Stimulated activated CD8-positive, alpha-beta memory T cell treated with anti-CD3 and anti-CD28 coated beads, Interleukin-15, amount 100 ng/mL, for 48 hours (primary cell): ENCODE results near the gene PSD4.

ENCODE experiments used
- DNase-seq, 2 donors: peaks; one replicate each; pipeline ENCODE4 v3.0.0-alpha.2; 2020; ENCODE audit warnings: low read depth in 2 of 2

The PSD4 gene

GRCh38 chr2:113142290-113142689 is 31.5 kb upstream of the PSD4 start:
- no peak for DNase-seq

- DNase-seq, result no peak
These were observed 29.5 kb upstream of the PSD4 start for GRCh38 chr2:113144259-113144658.

DNA sequence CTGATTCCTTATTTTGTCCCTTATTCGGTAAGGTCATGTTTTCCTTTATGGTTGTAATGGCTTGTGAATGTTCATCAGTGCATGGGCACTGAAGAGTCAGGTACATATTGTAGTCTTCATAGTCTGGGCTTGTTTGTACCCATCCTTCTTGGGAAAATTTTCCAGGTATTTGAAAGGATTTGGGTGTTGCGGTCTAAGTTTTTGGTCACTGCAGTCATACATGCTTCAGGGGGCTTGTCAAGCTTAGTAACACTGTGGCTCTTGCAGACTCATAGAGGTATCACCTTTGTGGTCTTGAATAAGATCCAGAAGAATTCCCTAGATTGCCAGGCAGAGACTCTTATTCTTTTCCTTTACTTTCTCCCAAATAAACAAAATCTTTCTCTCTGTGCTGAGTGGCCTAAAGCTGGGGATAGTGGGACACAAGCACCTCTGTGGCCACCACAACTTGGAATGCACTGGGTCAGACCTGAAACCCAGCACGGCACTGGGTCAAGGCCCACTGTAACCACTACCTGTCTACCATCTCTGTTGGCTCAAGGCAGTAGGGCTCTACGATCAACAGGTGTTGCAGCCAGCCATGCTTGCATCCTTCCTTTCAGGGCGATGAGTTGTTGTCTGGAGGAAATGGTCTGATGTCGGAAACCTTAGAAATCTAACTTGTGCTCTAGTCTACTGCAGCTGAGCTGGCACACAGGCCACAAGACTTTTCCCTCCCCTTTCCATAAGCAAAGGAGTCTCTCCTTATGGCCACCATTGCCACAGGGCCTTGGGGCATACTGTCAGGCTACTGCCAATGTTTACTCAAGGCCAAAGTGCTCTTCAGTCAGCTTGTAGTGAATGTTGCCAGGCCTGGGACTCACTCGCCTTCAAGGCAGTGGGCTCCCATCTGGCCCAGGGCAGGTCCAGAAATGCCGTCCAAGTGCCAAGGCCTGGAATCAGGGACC is 24.9 kb upstream of the PSD4 start:
- DNase-seq, result no peak

DNA sequence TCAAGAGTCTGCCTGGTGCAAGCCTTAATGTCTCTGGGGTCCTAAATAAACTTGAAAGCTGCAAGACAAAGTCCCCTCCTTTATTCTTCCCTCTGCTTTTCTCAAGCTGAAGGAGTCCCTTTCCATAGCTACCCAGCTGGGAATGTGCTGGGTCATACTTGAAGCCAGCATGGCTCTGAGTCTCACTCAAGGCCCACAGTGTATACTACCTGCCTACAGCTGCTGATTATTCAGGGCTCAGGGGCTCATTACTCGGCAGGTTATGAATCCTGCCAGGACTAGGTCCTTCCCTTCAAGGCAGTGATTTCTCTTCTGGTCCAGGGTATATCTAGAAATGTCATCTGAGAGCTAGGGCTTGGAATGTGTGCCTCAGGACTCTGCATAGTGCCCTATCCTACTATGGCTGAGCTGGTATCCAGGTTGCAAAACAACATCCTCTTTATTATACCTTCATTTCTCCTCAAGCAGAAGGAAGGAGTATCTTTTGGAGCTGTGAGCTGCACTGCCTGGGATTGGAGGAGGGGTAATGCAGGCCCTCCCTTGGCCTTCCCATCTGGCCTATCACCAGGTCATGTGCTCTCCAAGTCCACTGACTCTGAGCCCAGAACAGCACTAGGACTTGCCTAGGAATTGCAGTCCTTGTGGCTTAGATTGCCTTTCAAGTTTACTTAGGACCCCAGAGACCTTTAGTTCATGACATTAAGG is 24.1 kb upstream of the PSD4 start:
- no peak for DNase-seq

DNA sequence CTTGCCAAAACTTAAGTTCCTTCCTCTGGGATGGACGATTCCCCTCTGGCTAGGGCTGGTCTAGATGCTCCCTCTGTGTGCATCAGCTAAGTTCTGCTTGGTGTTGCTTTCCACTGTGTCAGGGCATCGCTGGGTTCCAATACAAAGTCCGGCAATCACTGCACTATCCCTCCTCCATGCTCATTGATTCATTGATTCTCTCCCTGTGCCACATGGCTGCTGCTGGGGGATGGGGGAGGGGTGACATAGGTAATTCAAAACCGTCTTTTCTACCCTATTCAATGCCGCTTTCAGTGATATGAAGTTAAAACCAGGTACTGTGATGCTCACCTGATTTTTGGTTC is 23.5 kb upstream of the PSD4 start:
- no peak for DNase-seq

- DNase-seq, result no peak
These were observed 18.4 kb upstream of the PSD4 start for GRCh38 chr2:113155331-113155730.

DNA sequence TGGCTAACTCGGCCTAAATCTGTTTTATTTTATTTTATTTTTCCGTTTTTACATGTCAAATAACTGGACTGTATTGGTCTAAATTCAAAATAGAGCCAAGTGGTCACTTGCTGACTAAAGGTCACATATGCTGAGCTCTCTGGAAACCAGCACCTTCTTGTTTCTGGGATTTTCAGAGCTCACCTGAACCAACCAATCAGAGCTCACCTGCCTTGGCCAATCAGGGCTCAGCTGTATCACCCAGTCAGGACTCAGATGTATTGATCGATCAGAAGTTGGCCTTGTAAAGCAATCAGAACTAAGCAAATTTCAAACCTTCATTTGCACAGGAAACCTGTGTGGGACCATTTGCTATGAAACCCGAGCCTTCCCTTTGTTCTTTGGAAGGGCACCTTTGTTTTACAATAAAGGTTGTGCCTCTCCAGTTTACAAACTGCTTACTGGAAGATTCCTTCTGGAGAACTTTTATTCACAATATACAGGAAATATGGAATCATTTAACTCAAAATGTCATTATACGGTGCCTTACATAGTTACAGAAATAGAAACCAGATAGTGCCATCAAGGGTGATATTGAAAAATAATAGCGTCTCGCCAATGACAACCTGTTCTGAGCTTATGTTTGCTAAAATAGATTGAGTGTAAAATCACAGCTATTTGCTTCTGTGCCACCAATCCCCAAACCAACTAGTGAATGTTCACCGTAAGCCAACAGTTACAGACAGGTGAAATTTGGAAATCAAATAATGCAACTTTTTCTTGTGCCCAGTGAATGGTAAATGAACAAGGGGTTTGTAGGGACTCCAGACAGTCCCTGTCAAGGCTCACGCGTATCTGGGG is 17.3 kb upstream of the PSD4 start:
- DNase-seq, result no peak

DNA sequence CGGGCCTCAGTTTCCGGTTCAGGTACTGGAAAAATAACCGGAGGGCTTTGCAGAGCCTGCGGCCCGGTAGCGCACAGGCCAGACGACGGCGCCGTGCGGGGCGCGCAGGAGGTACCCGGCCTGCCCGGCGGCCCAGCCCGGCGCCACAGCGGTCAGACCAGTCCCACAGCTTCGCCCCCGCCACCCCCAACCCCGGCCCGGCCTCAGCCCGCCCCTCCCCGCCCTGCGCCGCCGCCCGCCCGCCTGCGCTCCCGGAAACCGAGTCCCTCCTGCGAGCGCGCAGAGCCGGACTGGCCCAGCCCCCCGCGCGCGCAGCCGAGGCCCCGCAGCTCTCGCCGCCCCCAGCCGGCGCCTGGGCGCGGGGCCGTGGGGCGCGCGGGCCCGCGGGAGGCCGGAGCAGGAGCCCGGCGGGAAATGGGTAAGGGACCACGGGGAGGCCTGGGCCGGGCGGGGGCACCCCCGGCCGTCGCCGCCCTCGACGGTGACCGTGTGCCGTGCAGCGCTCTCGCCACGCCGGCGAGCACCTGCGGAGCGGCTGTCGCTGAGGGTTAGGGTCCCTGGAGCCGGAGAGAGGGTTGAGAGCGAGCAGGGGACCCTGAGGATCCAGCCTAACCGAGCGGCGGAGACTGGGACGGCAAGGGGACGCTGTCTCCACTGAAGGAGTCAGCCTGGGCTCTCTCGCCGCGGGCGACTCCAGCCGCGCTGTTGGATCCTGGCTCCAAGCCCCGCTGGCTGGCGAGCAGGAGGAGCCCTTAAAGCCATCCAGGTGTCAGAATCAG is 16.5 kb upstream of the PSD4 start:
- DNase-seq, result no peak

DNA sequence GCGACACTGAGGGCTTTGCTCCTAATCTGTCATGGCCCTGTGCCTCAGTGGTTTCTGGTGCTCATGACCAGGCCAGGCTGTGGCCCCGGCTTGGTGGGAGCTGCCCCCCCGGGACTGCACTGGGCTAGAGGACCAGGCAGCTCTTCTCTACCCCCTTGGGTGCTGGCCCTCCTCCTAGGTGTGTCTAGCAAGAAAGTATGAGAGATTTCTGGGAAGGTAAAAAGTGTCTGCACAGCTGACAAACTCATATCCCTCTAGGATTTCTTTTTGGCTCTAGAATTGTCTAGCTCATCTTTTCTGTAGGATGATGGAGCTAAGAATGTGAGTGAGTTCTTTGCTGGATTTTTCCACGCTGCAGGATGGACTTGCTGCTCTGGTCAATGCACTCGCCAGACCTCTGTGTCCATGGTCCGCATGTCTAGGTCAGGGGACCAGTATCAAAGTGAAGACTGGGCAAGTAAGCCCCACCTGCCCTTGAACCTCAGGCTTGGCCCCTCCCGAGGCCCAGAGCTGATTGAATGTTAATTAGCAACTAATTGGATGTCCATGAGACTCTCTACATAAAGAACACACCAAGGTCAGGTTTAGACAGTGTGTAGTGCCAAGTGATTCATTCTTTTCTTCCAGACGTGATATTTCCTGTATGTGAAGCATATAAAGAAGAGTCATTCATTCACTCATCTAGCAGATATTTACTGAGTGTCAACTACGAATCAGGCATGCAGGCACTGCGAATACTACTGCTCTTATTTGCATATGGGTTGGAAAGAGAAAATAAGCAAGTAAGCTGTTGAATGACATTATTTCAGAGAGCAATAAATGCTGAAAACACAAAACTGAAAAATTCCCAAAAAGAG is 15.6 kb upstream of the PSD4 start:
- DNase-seq, result no peak

- no peak for DNase-seq
These were observed 14.8 kb upstream of the PSD4 start for GRCh38 chr2:113158884-113159553.

- no peak for DNase-seq
These were observed 13.5 kb upstream of the PSD4 start for GRCh38 chr2:113160248-113160647.

GRCh38 chr2:113160962-113161361 is 12.8 kb upstream of the PSD4 start:
- no peak for DNase-seq

DNA sequence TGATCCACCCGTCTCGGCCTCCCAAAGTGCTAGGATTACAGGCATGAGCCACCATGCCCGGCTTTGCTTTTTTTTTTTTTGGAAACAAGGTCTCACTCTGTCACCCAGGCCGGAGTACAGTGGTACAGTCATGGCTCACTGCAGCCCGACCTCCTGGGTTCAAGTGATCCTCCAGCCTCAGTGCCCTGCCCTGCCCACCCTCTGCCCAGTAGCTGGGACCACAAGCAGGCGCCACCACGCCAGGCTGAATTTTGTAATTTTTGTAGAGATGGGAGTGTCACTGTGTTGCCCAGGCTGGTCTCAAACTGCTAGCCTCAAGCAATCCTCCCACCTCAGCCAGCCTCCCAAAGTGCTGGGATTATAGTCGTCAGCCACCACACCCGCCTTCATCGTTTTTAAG is 11.6 kb upstream of the PSD4 start:
- DNase-seq, result no peak

GRCh38 chr2:113162869-113163268 is 10.9 kb upstream of the PSD4 start:
- no peak for DNase-seq

- no peak for DNase-seq
These were observed 9.4 kb upstream of the PSD4 start for GRCh38 chr2:113164215-113164929.

DNA sequence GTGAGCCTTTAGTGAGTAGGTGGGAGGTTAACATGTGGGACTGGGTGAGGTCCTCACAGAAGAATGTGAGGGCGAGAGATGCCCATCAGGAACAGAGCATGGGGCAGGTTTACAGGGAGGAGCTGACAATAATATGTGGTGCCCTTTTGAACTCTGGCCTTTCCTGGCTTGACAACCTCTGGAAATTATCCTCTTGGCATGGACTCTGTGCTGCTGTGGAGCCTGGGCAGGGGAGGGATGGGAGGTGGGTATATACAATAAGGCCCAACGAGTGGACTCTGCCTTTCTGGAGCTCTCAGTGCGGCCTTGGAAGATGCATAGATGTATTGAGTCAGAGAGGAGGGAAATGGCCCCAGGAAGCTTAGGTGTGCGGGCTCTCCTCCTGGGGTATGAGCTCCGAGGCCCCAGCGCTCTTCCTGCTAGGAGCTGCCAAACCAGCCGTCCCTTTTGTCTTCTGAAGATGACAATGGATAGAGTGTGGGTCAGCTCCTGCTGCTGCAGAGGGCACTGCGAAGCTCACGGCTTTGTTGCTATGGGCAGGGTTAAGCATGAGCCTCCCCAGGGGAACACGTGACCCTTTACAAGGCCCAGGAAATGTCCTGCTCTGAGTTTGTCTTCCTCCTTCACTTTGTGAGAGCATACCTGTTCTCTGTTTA is 8.7 kb upstream of the PSD4 start:
- DNase-seq, result no peak

- DNase-seq, result no peak
These were observed 7.6 kb upstream of the PSD4 start for GRCh38 chr2:113166187-113166645.

GRCh38 chr2:113167115-113167932 is 6.4 kb upstream of the PSD4 start:
- DNase-seq, result no peak
